A549 treated with ZK216348 at 1 μM for 4 hours (cell line): ENCODE measurements around the gene CNIH2. TPM values are rescaled to one million over a fixed set of nuclear protein-coding genes. Genes with fewer than 3 reads are reported as not detected.

Source experiments
- total RNA-seq: library from RNA; stranded (reverse); fragments of 200-300 nt; extraction: Qiagen RNA extraction; gene quantifications from 5 replicates; pipeline ENCODE4 v1.2.3, GENCODE V29; 2022; ENCODE audit warnings: low read depth

CNIH2 gene
- total RNA-seq = 0.88 to 2.7 TPM (median 1.7 TPM) in 5 replicates

GRCh38 chr11:66277471-66278362 lies at the start of gene CNIH2:
CNIH2 (plus strand) TSS chr11:66278175; CDS start chr11:66278457, 282 bp downstream.

GRCh38 chr11:66268244-66268951 lies 9.6 kb upstream of the CNIH2 start, which contains the start of gene RAB1B:
RAB1B (plus strand) TSS chr11:66268639; CDS start chr11:66268680, 41 bp downstream.

DNA sequence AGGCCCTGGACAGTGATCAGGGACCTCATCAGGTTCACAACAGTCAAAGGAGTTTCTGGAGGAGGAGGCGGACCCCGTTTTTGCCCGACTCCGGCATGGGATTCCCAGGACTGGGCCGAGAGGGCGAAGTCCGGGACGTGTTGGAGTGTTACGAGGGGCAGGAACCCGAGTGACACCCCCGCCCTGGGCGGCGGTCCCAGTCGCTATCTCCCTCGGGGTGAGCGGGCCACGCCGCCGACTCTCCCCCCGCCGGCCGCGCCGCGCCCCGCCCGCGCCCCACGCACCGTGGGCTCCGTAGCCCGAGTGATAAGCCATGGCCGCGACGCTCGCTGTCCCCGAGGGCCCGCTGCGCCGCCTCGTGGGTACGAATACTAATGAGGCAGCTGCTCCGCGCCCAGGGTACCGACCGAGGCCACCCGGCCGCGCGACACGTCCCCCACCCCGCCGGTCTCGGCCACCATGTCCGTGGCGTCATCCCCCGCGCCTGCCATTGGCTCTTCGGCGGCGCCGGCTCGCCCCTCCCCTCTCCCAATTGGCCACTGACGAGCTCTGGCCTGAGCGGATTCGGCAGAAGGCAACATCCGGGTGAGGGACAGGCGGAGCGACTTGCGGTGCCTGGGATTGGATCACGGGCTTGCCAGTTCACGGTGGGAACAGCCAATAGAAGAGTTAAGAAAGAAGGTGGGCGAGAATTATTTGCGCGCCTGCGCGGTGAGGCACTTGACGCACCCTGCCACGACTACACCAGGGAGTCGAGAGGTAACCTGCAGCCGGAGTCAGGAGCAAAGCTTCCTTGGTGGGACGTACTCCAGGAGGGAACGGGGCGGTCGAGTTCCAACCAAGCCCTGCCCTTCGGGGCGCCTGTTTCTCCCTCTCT lies 10.9 kb downstream of the CNIH2 start, which contains the start of gene YIF1A:
YIF1A (minus strand) TSS at position 473 of the 877 bp plus-strand sequence; CDS start at position 315, 158 bp downstream.

DNA sequence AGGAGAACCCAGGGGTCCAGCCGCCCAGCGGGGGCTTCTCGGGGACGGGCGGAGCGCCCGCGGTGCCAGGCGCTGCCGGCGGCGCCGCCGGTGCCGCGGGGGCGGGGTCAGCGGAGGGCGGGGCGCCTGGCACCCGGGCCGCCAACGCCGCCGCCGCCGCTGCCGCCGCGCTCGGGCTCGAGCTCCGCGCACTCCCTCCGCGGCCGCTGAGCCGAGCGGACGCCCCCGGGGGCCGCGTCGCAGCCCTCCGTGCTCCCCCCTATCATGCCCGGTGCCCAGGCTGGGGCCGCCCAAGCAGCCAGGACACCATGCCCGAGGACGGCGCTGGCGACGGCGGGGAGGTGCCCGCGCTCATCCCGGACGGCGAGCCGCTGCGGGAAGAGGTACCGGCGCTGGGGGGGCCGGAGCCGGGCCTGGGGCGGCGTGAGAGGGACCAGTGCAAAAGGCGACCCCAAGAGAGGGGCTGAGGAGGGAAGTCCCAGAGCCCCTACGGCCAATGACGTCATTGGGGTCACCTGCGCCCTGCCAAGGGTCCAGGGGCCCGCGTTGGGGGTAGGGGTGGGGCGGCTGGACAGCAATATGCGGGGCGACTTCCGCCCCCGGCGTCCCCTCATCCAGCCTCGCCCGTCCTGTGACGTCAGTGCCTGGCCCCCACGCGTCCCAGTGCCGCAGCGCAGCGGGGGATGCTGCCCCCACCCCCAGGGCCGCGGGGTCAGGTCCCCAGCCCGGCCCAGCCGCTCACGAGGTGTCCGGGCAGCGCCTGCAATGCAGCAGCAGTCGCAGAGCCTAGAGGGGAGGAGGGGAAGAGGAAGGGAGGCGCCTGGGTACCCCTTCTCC lies 13.9 kb downstream of the CNIH2 start, which contains the start of gene TMEM151A:
TMEM151A (plus strand) TSS at position 189 of the 837 bp plus-strand sequence; CDS start at position 309, 120 bp downstream.

DNA sequence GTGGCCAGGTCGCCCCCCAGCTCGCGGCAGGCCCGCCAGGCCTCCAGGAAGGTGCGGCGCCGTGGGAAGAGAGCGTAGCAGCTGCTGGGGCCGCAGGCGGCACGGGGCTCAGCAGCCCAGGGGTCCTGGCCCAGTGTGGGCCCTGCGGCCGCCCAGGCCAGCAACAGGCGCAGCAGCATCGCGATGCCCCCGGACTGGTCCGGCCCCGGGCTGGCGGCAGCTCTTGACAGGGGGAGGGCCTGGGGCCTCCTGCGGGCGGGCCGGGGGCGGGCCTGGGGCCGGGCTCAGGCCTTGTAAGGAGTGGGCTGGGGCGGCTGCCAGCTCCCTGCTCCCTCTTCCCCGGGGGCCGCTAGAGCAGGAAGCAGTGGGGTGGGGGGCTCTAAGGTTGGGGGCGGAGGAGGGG lies 38.9 kb downstream of the CNIH2 start, which contains the start of gene CD248:
CD248 (minus strand) TSS at position 196 of the 403 bp plus-strand sequence; CDS start at position 179, 17 bp downstream.

Other genes starting within 250 kb of the CNIH2 start
- gene GAL3ST3, start 229.0 kb upstream of the CNIH2 start, total RNA-seq = not detected in 5 replicates
- gene SF3B2, start 225.8 kb upstream of the CNIH2 start, total RNA-seq = 166 to 198 TPM (median 173 TPM) in 5 replicates
- 54.8 to 98.9 TPM (median 79.2 TPM) in 5 replicates for gene PACS1, start 207.9 kb upstream of the CNIH2 start, total RNA-seq
- 29.5 to 52.1 TPM (median 46.6 TPM) in 5 replicates for gene KLC2, start 20.5 kb upstream of the CNIH2 start, total RNA-seq
- 103 to 154 TPM (median 150 TPM) in 5 replicates for gene RAB1B, start 9.5 kb upstream of the CNIH2 start, total RNA-seq
- 84.4 to 117 TPM (median 115 TPM) in 5 replicates for gene YIF1A, start 11.0 kb downstream of the CNIH2 start, total RNA-seq
- gene TMEM151A, start 13.7 kb downstream of the CNIH2 start, total RNA-seq = 1.2 to 4.3 TPM (median 3.5 TPM) in 5 replicates
- not detected in 5 replicates for gene CD248, start 38.9 kb downstream of the CNIH2 start, total RNA-seq
- gene RIN1, start 58.3 kb downstream of the CNIH2 start, total RNA-seq = 26.3 to 36.8 TPM (median 35.7 TPM) in 5 replicates
- 68.8 to 102 TPM (median 87.9 TPM) in 5 replicates for gene BRMS1, start 66.9 kb downstream of the CNIH2 start, total RNA-seq
- gene B4GAT1, start 69.5 kb downstream of the CNIH2 start, total RNA-seq = 11.0 to 19.7 TPM (median 18.7 TPM) in 5 replicates
- 2.5 to 5.8 TPM (median 5.7 TPM) in 5 replicates for gene SLC29A2, start 93.6 kb downstream of the CNIH2 start, total RNA-seq
- not detected in 5 replicates for gene NPAS4, start 142.9 kb downstream of the CNIH2 start, total RNA-seq
- gene MRPL11, start 160.7 kb downstream of the CNIH2 start, total RNA-seq = 81.3 to 121 TPM (median 106 TPM) in 5 replicates
- gene PELI3, start 188.7 kb downstream of the CNIH2 start, total RNA-seq = 3.1 to 6.5 TPM (median 5.5 TPM) in 5 replicates
- 49.5 to 57.7 TPM (median 55.3 TPM) in 5 replicates for gene DPP3, start 202.3 kb downstream of the CNIH2 start, total RNA-seq
- 7.7 to 11.6 TPM (median 9.6 TPM) in 5 replicates for gene BBS1, start 232.5 kb downstream of the CNIH2 start, total RNA-seq